H9 (cell line): ENCODE data around the gene PIN4. TPM values are rescaled to one million over a fixed set of nuclear protein-coding genes. Genes with fewer than 3 reads are reported as not detected.
A peak's percentile ranks its signal among the peaks of the same experiment; 100 is the strongest.

Source experiments
- DNase-seq: peaks from one replicate; pipeline ENCODE4 v3.0.0-alpha.2; 2017
- H2AFZ ChIP-seq: one replicate; pipeline ENCODE4 v1.6.1; 2013; ENCODE audit warnings: mild to moderate bottlenecking, low read length, control low read depth, moderate library complexity
- H2AK5ac ChIP-seq: 2 replicates; pipeline ENCODE4 v1.6.1; 2013; ENCODE audit warnings: low read length, control low read depth, mixed read lengths; ENCODE audit not compliant: insufficient read length
- H2BK120ac ChIP-seq: one replicate; pipeline ENCODE4 v1.6.1; 2013; ENCODE audit warnings: low read depth, mild to moderate bottlenecking, low read length, control low read depth, inconsistent platforms; ENCODE audit not compliant: poor library complexity, severe bottlenecking
- H2BK12ac ChIP-seq: 2 replicates; pipeline ENCODE4 v1.6.1; 2013; ENCODE audit warnings: low read length, control low read depth, mixed read lengths, low read depth; ENCODE audit not compliant: insufficient read length
- H2BK15ac ChIP-seq: 2 replicates; pipeline ENCODE4 v1.6.1; 2013; ENCODE audit warnings: low read depth, low read length, control low read depth
- H2BK20ac ChIP-seq: one replicate; pipeline ENCODE4 v1.6.1; 2013; ENCODE audit warnings: low read depth, mild to moderate bottlenecking, low read length, control low read depth, inconsistent platforms; ENCODE audit not compliant: poor library complexity, severe bottlenecking
- H2BK5ac ChIP-seq: 2 replicates; pipeline ENCODE4 v1.6.1; 2013; ENCODE audit warnings: low read length, control low read depth, mixed read lengths; ENCODE audit not compliant: insufficient read length
- H3K14ac ChIP-seq: 2 replicates; pipeline ENCODE4 v1.6.1; 2013; ENCODE audit warnings: low read length, control low read depth; ENCODE audit not compliant: insufficient read depth
- H3K18ac ChIP-seq: 2 replicates; pipeline ENCODE4 v1.6.1; 2013; ENCODE audit warnings: low read depth, mild to moderate bottlenecking, mixed read lengths, low read length, control low read depth; ENCODE audit not compliant: insufficient read length
- H3K23ac ChIP-seq: 2 replicates; pipeline ENCODE4 v1.6.1; 2013; ENCODE audit warnings: low read length, control low read depth, mixed read lengths, low read depth; ENCODE audit not compliant: insufficient read length
- H3K23me2 ChIP-seq: 2 replicates; pipeline ENCODE4 v1.6.1; 2013; ENCODE audit warnings: low read depth, mild to moderate bottlenecking, mixed read lengths, low read length, control low read depth; ENCODE audit not compliant: insufficient read length, poor library complexity, severe bottlenecking
- H3K27ac ChIP-seq: 2 replicates; pipeline ENCODE4 v1.5.1; 2013; ENCODE audit warnings: low read length, control low read depth, mixed read lengths, low read depth; ENCODE audit not compliant: insufficient read length
- H3K27me3 ChIP-seq: 2 replicates; pipeline ENCODE4 v1.6.1; 2013; ENCODE audit warnings: low read length, control low read depth, inconsistent platforms; ENCODE audit not compliant: insufficient read depth
- H3K4ac ChIP-seq: 2 replicates; pipeline ENCODE4 v1.6.1; 2013; ENCODE audit warnings: low read depth, mild to moderate bottlenecking, control low read depth, inconsistent platforms, low read length, moderate library complexity
- H3K4me1 ChIP-seq: 2 replicates; pipeline ENCODE4 v1.6.1; 2013; ENCODE audit warnings: low read length, control low read depth, inconsistent platforms; ENCODE audit not compliant: insufficient read depth
- H3K4me2 ChIP-seq: 2 replicates; pipeline ENCODE4 v1.6.1; 2013; ENCODE audit warnings: low read length, control low read depth, mixed read lengths; ENCODE audit not compliant: insufficient read length, insufficient read depth
- H3K56ac ChIP-seq: 2 replicates; pipeline ENCODE4 v1.6.1; 2013; ENCODE audit warnings: low read depth, mild to moderate bottlenecking, mixed read lengths, low read length, control low read depth; ENCODE audit not compliant: insufficient read length
- H3K79me1 ChIP-seq: 2 replicates; pipeline ENCODE4 v1.6.1; 2013; ENCODE audit warnings: low read depth, mild to moderate bottlenecking, moderate library complexity, low read length, control low read depth, inconsistent platforms; ENCODE audit not compliant: insufficient read depth, poor library complexity, severe bottlenecking
- H3K79me2 ChIP-seq: 2 replicates; pipeline ENCODE4 v1.6.1; 2013; ENCODE audit warnings: low read length, control low read depth, inconsistent platforms; ENCODE audit not compliant: insufficient read depth
- H3K9ac ChIP-seq: 2 replicates; pipeline ENCODE4 v1.6.1; 2013; ENCODE audit warnings: low read length, control low read depth, mixed read lengths; ENCODE audit not compliant: insufficient read length; ENCODE audit errors: extremely low read depth
- H3K9me3 ChIP-seq: one replicate; pipeline ENCODE4 v1.6.1; 2013; ENCODE audit warnings: low read depth, low read length, inconsistent platforms; ENCODE audit not compliant: control insufficient read depth
- H3T11ph ChIP-seq: one replicate; pipeline ENCODE4 v1.6.1; 2013; ENCODE audit warnings: mild to moderate bottlenecking, low read length, control low read depth, inconsistent platforms
- H4K20me1 ChIP-seq: one replicate; pipeline ENCODE4 v1.6.1; 2013; ENCODE audit not compliant: control insufficient read depth, insufficient read length, insufficient read depth
- H4K5ac ChIP-seq: 2 replicates; pipeline ENCODE4 v1.6.1; 2013; ENCODE audit warnings: low read depth, mild to moderate bottlenecking, mixed read lengths, low read length, control low read depth; ENCODE audit not compliant: insufficient read length
- H4K8ac ChIP-seq: replicated peaks from 2 replicates; pipeline ENCODE4 v1.6.1; 2013; ENCODE audit warnings: low read length, control low read depth, mixed read lengths, low read depth; ENCODE audit not compliant: insufficient read length
- H4K91ac ChIP-seq: 2 replicates; pipeline ENCODE4 v1.6.1; 2013; ENCODE audit warnings: low read depth, mild to moderate bottlenecking, moderate library complexity, mixed read lengths, low read length, control low read depth; ENCODE audit not compliant: insufficient read length
- H3K27ac Mint-ChIP-seq, 3 experiments: 2 replicates in 2 of 3; 3 replicates in 1 of 3; pipeline ENCODE4 v1.8.0; 2020 to 2021; ENCODE audit warnings: mixed read lengths in 3 of 3, mild to moderate bottlenecking in 1 of 3, moderate library complexity in 1 of 3
- H3K27me3 Mint-ChIP-seq: 2 replicates; pipeline ENCODE4 v1.8.0; 2021; ENCODE audit warnings: low read depth, mild to moderate bottlenecking, moderate library complexity, mixed read lengths
- H3K36me3 Mint-ChIP-seq, 3 experiments: 2 replicates in 2 of 3; 3 replicates in 1 of 3; pipeline ENCODE4 v1.8.0; 2020 to 2021; ENCODE audit warnings: low read depth in 3 of 3, mixed read lengths in 3 of 3; ENCODE audit not compliant: insufficient read depth in 1 of 3
- H3K4me1 Mint-ChIP-seq, 2 experiments: 2 replicates each; pipeline ENCODE4 v1.8.0; 2020; ENCODE audit warnings: mixed read lengths in 2 of 2
- H3K4me3 Mint-ChIP-seq, 2 experiments: 2 replicates in 1 of 2; 3 replicates in 1 of 2; pipeline ENCODE4 v1.8.0; 2020 to 2021; ENCODE audit warnings: mild to moderate bottlenecking in 2 of 2, mixed read lengths in 2 of 2, moderate library complexity in 1 of 2
- H3K9me3 Mint-ChIP-seq, 2 experiments: 2 replicates in 1 of 2; 3 replicates in 1 of 2; pipeline ENCODE4 v1.8.0; 2020; ENCODE audit warnings: mild to moderate bottlenecking in 2 of 2, mixed read lengths in 2 of 2, moderate library complexity in 1 of 2
- CTCF ChIP-seq: fragments of 200-600 bp; sonication (generic); conservative IDR thresholded peaks from 3 replicates; pipeline ENCODE4 v1.8.0; 2021; ENCODE audit warnings: antibody characterized with exemption, mild to moderate bottlenecking
- WGBS: extraction: QIAGEN DNeasy Blood & Tissue Kit; methylation state at CpG from one replicate; pipeline ENCODE4 v1.1.7; 2013; ENCODE audit warnings: missing lambda C conversion rate, low lambda C conversion rate, mixed read lengths; ENCODE audit not compliant: insufficient read length; ENCODE audit errors: extremely low coverage; 5-methylcytosine and 5-hydroxymethylcytosine counted together
- long read RNA-seq: library from polyadenylated mRNA; unstranded; transcript quantifications from one replicate; pipeline ENCODE4 v2.0.0, GENCODE V29; 2020
- total RNA-seq: library from RNA; stranded (reverse); gene quantifications from 2 replicates; pipeline ENCODE4 v1.2.1, GENCODE V29; 2021

Gene PIN4
- total RNA-seq, result 15.6 and 16.3 TPM in 2 replicates
- long read RNA-seq, transcript PIN4-203 (4 exons, 1,321 nt), result major isoform, 28 of 35 reads
- long read RNA-seq, partial matches to known transcripts, result 1 of 35 reads
- long read RNA-seq, other reads (novel, unspliced or antisense), result 1 of 35 reads

- Histone ChIP-seq H3K4ac (no peak within 1 kb of the TSS), H3K9me3 (peaks cover 45% of the 10 kb centered on the region), H3K56ac (no peak within 1 kb of the TSS), H2AK5ac (no peak within 1 kb of the TSS), H2BK12ac (no peak within 1 kb of the TSS), H4K5ac (peak within 1 kb of the TSS; percentile 72), H3K4me2 (peak within 1 kb of the TSS; percentile 47), H2BK5ac (no peak within 1 kb of the TSS), H2AFZ (no peak within 1 kb of the TSS), H3K18ac (no peak within 1 kb of the TSS), H3K23ac (no peak within 1 kb of the TSS), H3K79me2 (no peaks in the 10 kb centered on the region; the same call in 1 of the 2 replicates), H3K27ac (peak within 1 kb of the TSS; percentile 41), H2BK20ac (no peak within 1 kb of the TSS), H3T11ph (no peak within 1 kb of the TSS), H2BK120ac (peak within 1 kb of the TSS; percentile 10), H3K4me1 (no peaks in the 10 kb centered on the region), H3K9ac (peak within 1 kb of the TSS; percentile 71), H4K91ac (no peak within 1 kb of the TSS), H2BK15ac (no peak within 1 kb of the TSS), H3K23me2 (no peaks in the 10 kb centered on the region), H4K20me1 (peaks cover 3% of the 10 kb centered on the region), H3K14ac (peak within 1 kb of the TSS; percentile 86; the same call in 1 of the 2 replicates), H3K27me3 (no peaks in the 10 kb centered on the region), H4K8ac (no peak within 1 kb of the TSS), H3K79me1 (no peaks in the 10 kb centered on the region)
- Mint-ChIP-seq H3K27ac (no peak within 1 kb of the TSS), H3K27me3 (peaks cover 5% of the 10 kb centered on the region), H3K9me3 (peaks cover 32 to 39% of the 10 kb centered on the region in 2 experiments), H3K36me3 (peaks cover 7 to 16% (median 11%) of the 10 kb centered on the region in 3 experiments), H3K4me1 (peaks cover 0 to 5% of the 10 kb centered on the region in 2 experiments; a peak in 1 of 4 replicates), H3K4me3 (no peak within 1 kb of the TSS)
- no peak for TF ChIP-seq CTCF
- DNase-seq, result peak; percentile 95
- WGBS, result no CpG with 5 or more reads among the region's 46 CpGs
Measured at GRCh38 chrX:72181178-72182125, at the start of gene PIN4. PIN4 (plus strand) TSS chrX:72181757; CDS start chrX:72181786, 29 bp downstream.
